NOMO-1 treated with dmso at 0.1 percent for 144 hours (cell line): ENCODE data around the gene CD160.
"Not testable (repeated sequence)": the region's sequence is repeated elsewhere in the genome, so short reads cannot be mapped to it uniquely, and the experiment has no call there.

Source experiments
- DNase-seq: peaks from one replicate; lab custom pipeline; 2025; ENCODE audit not compliant: unreplicated experiment; lab: John Stamatoyannopoulos, UW

CD160 gene

DNA sequence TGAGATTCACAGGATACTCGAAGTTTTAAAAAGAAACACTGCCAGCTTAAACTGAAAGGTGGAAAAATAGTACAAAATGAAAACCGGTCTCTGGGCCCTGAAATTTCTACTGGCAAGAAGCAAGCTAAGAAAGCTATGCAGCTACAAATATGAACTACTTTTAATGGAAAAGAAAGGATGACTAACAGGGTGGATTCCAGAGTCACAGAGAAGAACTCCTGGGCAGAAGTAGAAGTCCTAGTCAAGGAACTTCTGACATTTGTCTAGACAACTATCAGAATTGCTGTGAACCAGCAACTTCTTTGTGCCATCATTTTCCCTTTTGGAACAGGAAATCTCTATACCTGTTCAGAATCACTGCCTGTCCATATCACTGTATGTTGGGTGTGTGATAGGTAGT, 38.1 kb downstream of the CD160 start:
- no peak for DNase-seq

DNA sequence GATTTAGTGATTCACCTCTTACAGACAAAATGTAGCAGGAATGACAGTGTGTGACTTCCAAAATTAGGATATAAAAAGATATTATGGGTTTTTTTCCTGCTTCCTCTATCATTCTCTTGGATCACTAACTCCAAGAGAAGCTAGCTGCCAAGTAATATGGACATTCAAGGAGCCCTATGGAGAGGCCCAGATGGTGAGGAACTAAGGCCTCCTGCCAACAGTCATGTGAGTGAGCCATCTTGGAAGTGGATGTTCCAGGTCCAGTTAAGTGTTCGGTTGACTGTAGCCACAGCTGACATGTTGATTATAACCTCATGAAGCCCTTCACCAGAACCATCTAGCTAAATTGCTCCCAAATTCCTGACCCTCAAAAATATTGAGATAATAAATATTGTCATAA, 38.8 kb downstream of the CD160 start:
- DNase-seq = no peak

- DNase-seq = no peak
Measured at GRCh38 chr1:145758575-145758974, 39.3 kb downstream of the CD160 start.

DNA sequence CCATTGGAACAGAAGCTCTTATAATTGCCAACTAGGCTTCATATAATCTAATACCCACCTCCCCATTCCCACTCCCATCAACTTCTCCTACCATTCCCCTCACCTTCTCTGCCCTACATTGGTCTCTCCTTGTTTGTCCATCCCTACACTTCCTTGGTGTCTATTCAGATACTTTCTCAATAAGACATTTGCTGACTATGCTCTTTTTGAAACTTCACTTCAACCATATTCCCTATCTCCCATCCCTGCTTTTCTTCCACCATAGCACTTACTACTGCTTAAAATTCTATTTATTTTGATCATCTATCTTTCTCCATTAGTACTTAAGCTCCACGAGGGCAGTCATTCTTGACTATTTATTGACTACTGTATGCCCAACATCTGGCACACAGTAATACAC, 40.4 kb downstream of the CD160 start:
- DNase-seq = no peak

DNA sequence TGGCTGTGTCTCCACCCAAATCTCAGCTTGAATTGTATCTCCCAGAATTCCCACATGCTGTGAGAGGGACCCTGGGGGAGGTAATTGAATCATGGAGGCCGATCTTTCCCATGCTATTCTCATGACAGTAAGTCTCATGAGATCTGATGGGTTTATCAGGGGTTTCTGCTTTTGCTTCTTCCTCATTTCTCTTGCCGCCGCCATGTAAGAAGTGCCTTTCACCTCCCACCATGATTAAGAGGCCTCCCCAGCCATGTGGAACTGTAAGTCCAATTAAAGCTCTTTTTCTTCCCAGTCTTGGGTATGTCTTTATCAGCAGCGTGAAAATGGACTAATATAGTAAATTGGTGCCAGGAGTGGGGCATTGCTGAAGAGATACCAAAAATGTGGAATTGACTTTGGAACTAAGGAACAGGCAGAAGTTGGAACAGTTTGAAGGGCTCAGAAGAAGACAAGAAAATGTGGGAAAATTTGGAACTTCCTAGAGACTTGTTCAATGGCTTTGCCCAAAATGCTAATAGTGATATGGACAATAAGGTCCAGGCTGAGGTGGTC, 41.2 kb downstream of the CD160 start:
- not testable (repeated sequence) for DNase-seq

DNA sequence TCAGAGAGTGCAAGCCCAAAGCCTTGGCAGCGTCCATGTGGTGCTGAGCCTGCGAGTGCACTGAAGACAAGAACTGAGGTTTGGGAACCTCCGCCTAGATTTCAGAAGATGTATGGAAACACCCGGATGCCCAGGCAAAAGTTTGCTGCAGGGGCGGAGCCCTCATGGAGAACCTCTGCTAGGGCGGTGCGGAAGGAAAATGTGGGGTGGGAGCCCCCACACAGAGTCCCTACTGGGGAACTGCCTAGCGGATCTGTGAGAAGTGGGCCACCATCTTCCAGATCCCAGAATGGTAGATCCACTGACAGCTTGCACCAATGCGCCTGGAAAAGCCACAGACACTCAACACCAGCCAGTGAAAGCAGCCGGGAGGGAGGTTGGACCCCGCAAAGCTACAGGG, 42.2 kb downstream of the CD160 start:
- not testable (repeated sequence) for DNase-seq

DNA sequence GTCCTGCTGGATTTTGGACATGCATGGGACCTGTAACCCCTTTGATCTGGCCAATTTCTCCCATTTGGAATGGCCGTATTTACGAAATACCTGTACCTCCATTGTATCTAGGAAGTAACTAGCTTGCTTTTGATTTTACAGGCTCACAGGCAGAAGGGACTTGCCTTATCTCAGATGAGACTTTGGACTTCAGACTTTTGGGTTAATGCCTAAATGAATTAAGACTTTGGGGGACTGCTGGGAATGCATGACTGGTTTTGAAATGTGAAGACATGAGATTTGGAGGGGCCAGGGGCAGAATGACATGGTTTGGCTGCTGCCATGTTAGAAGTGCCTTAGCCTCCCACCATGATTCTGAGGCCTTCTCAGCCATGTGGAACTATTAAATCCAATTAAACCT, 42.7 kb downstream of the CD160 start:
- not testable (repeated sequence) for DNase-seq

- DNase-seq = not testable (repeated sequence)
Measured at GRCh38 chr1:145764231-145764940, 45.1 kb downstream of the CD160 start.

GRCh38 chr1:145765127-145765526, 45.8 kb downstream of the CD160 start:
- not testable (repeated sequence) for DNase-seq

DNA sequence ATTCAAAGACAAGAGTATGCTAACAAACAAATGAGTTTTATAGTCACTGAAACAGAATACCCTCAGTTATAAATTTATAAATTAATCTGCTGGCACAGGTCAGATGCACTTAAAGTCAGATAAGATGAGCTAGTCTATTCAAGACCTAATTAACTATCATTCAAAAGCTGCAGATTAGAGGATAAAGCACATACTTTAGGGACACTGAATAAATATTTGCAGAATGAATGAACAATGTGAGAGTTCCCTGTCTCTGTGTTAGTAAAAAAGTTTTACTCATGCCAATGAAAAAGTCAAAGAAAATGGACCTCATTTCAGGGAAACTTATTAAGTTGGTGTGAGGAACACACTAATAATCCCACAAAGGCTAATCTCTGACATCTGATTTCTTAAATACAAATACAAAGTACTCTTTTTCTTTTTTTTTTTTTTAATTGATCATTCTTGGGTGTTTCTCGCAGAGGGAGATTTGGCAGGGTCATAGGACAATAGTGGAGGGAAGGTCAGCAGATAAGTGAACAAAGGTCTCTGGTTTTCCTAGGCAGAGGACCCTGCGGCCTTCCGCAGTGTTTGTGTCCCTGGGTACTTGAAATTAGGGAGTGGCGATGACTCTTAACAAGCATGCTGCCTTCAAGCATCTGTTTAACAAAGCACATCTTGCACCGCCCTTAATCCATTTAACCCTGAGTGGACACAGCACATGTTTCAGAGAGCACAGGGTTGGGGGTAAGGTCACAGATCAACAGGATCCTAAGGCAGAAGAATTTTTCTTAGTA, 46.5 kb downstream of the CD160 start:
- not testable (repeated sequence) for DNase-seq

DNA sequence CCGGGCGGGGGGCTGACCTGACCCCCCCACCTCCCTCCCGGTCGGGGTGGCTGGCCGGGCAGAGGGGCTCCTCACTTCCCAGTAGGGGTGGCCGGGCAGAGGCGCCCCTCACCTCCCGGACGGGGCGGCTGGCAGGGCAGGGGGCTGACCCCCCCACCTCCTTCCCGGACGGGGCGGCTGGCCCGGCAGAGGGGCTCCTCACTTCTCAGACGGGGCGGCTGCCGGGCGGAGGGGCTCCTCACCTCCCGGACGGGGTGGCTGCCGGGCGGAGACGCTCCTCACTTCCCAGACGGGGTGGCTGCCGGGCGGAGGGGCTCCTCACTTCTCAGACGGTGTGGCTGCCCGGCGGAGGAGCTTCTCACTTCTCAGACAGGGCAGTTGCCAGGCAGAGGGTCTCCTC, 47.6 kb downstream of the CD160 start:
- DNase-seq = not testable (repeated sequence)

- not testable (repeated sequence) for DNase-seq
Measured at GRCh38 chr1:145768004-145768403, 48.7 kb downstream of the CD160 start.

GRCh38 chr1:145771056-145771455, 51.8 kb downstream of the CD160 start:
- no peak for DNase-seq

DNA sequence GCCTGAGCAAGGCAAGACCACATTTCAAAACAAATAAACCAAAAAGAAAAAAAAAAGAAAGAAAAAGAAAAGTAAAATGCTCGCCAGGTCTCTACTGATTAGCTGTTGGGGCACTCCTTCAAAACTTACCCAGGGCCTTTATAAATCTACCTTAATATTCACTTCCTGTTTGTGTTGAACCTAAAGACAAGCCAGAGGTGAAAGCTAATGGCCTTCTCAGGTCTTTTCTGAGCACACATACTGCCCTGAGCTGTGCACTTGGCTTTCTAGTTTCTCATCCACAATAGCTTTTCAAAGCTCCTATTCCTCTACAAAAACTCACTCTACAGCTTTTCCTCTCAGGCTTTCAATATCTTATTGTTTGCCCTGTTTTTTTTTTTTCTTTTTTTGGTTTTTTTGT, 54.1 kb downstream of the CD160 start:
- DNase-seq = no peak

DNA sequence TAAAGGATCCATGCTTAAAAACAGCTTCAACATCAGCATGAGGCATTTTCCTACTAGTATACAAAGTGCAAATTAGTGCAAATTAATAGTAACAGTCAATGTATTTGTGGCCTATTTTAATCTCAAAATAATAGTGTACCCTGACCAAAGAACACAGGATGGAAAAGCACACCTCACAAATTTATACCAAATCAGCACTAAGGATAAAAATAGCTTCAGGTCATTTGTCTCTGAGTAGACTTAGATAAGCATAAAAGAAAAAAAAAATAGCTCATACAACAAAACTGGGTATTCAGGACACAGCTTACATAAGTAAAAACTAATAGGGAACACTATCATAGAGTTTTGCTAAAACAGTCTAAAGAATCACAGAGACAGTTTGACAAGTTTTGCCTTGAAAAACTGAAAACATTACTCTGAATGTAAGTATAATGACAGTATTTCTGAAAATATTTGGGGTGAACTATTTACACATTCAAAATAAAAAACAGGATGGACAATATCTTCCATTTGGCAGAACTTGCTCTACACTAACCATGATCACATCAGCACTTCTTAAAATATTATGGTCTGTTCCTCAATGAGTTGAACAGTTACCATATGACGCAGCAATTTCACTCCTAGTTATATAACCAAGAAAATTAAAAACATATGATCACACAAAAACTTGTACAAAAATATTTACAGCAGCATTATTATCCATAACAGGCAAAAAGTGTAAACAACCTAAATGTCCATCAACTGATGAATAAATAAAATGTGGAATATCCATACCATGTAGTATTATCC, 58.3 kb downstream of the CD160 start:
- no peak for DNase-seq

DNA sequence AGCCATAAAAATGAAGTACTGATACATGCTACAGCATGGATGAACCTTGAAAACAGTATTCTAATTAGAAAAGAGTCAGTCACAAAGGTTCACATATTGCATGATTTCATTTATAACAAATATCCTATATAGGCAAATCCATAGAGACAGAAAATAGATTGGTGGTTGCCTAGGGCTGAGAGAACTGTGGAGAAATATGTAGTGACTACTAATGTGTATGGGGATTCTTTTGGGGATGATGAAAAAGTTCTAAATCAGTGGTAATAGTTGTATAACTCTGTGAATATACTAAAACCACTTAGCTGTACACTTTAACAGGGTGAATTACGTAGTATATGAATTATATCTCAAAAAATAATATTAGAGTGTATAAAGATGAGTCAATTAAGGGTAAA, 58.8 kb downstream of the CD160 start:
- no peak for DNase-seq

GRCh38 chr1:145782272-145783099, 63.2 kb downstream of the CD160 start:
- DNase-seq = no peak

DNA sequence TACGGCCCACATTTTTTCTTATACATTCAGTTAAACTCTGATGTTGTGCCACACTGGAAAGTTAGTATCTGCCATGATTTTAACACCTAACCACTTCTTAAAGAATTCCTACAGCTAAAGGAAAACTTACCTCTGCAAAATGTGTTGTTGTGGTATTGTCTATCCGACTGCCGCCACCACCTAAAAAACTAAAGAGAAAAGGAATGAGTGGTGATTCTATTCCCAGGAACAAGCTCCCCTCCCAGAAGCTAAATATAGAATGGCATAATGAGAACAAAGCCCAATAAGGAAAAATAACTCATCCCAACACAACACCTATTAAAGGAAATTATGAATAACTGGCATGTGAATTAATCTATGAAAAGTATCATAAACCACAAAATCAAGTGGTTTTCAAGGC, 65.1 kb downstream of the CD160 start:
- DNase-seq = no peak

DNA sequence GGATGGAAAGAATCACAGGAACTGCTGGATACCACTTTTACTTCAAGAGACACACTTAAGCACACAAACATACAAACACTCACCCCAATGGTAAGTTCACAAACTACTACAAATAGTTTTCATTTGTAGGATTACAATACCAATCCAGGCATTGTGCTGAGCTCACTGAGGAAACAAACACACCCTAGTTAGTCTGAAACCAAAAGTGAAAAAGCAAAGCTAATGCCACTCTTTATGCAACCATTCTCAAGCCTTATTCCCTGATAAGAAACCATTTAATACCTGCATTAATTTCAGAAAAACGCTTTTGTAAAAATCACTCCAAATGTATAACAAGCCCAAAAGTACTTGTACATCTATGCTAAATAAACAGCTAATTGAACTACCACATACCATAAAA, 66.2 kb downstream of the CD160 start:
- no peak for DNase-seq

- no peak for DNase-seq
Measured at GRCh38 chr1:145786271-145786670, 67.0 kb downstream of the CD160 start.

DNA sequence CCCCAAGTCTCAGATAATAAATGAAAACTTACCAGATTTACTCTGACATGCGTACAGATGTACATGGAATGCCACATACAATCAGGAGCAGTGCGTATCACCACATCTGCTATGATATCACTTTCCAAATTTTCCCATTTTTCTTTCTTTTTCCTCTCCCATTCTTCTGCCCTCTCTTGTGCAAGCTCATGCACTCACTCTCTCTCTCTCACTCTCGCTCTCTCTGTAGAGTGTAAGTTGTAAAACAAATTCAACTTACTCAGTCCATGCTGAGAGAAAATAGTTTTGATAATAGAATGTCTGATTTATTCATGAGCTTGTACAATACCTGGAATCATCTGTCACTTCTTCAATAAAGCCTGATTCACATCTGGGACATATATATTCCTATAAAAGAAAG, 69.3 kb downstream of the CD160 start:
- no peak for DNase-seq
